Ovary (tissue), 9 donors: ENCODE measurements around the gene TUBB4B. TPM values are rescaled to one million over a fixed set of nuclear protein-coding genes. Genes with fewer than 3 reads are reported as not detected.

Source experiments
- DNase-seq, 5 donors: peaks; one replicate each; pipeline ENCODE4 v3.0.0-alpha.2; 2019 to 2020
- H3K27ac ChIP-seq, 2 donors: fragments of 200-600 bp; one replicate each; pipeline versions ENCODE4 v1.5.1 to v1.8.0; 2019 to 2022
- H3K27me3 ChIP-seq: fragments of 200-600 bp; one replicate; pipeline ENCODE4 v1.8.0; 2022
- H3K36me3 ChIP-seq: fragments of 200-600 bp; sonication (generic); one replicate; pipeline ENCODE4 v1.5.1; 2019
- H3K4me1 ChIP-seq: one replicate; pipeline ENCODE4 v1.8.1; 2013; ENCODE audit warnings: mild to moderate bottlenecking, moderate library complexity; ENCODE audit not compliant: insufficient read depth
- H3K4me3 ChIP-seq: fragments of 200-600 bp; sonication (generic); one replicate; pipeline ENCODE4 v1.5.1; 2017
- H3K9me3 ChIP-seq, 2 donors: fragments of 200-600 bp in 1 of 2; sonication (generic) in 1 of 2; one replicate each; pipeline versions ENCODE4 v1.5.1 to v1.8.1; 2013 to 2019; ENCODE audit warnings: mild to moderate bottlenecking in 1 of 2, moderate library complexity in 1 of 2
- EP300 ChIP-seq: sonication (generic); formaldehyde crosslinking; IDR thresholded peaks from one replicate; pipeline ENCODE4 v1.6.1; 2017; ENCODE audit warnings: antibody characterized with exemption
- POLR2A ChIP-seq: fragments of 450-650 bp; IDR thresholded peaks from one replicate; pipeline ENCODE4 v1.6.1; 2017; ENCODE audit warnings: antibody characterized with exemption, mild to moderate bottlenecking, moderate library complexity
- whole genome bisulfite sequencing, 3 donors: extraction: QIAGEN DNeasy Blood & Tissue Kit in 1 of 3; methylation state at CpG; one replicate each; pipeline versions ENCODE4 v1.1.5 to v1.1.7; 2013 to 2017; 5-methylcytosine and 5-hydroxymethylcytosine counted together
- intact Hi-C, 4 donors: fragments of 100-400 bp; cut with DNase I; formaldehyde crosslinking; loops; one replicate each; pipeline versions ENCODE4 v1.11.0 to v1.15.1; 2022 to 2023
- polyA plus RNA-seq, 2 donors: library from polyadenylated mRNA; stranded (reverse); fragments of 200-250 nt in 1 of 2; fragments of 350-450 nt in 1 of 2; fragmentation: Illumina TruSeq in 1 of 2; extraction: RNeasy Lipid Tissue Mini Kit (QIAGEN cat#74804) in 1 of 2; gene quantifications; one replicate each; pipeline ENCODE4 v1.2.3, GENCODE V29; 2013 to 2014
- total RNA-seq, 7 donors: library from RNA; depleted of rRNA in 2 of 7; stranded (reverse); fragments of >200 nt in 2 of 7; fragmentation: NEBNext Ultra II Directional in 3 of 7; extraction: Animal tissue kit (Norgen Biotek cat#: 25700) in 3 of 7; gene quantifications; one replicate each; pipeline versions ENCODE4 v1.1.0 to v1.2.4, GENCODE V29; 2016 to 2023
- TF ChIP-seq, protein P1 (sequence below), 3 donors: fragments of 450-650 bp in 2 of 3; fragments of 200-600 bp in 1 of 3; IDR thresholded peaks; one replicate each; pipeline versions ENCODE4 v1.5.1 to v1.8.0; 2016 to 2022; ENCODE audit warnings: antibody characterized with exemption in 3 of 3, mild to moderate bottlenecking in 1 of 3
- donor health status: DM: no; HTN: no; CAD: no; lungs with moderate emphysema.
- donor health status: DM: no; HTN: no; CAD: no.
- donor health status: Bipolar disorder and iron deficiency.
- donor health status: DM: yes; HTN: yes; CAD: no.
- donor health status: DM: no; HTN: no; CAD: no.
- donor health status: DM: yes; HTN: yes; CAD: no.

TUBB4B gene
- total and polyA plus RNA-seq, 9 donors, result 62.8 to 234 (median 135) TPM

DNA sequence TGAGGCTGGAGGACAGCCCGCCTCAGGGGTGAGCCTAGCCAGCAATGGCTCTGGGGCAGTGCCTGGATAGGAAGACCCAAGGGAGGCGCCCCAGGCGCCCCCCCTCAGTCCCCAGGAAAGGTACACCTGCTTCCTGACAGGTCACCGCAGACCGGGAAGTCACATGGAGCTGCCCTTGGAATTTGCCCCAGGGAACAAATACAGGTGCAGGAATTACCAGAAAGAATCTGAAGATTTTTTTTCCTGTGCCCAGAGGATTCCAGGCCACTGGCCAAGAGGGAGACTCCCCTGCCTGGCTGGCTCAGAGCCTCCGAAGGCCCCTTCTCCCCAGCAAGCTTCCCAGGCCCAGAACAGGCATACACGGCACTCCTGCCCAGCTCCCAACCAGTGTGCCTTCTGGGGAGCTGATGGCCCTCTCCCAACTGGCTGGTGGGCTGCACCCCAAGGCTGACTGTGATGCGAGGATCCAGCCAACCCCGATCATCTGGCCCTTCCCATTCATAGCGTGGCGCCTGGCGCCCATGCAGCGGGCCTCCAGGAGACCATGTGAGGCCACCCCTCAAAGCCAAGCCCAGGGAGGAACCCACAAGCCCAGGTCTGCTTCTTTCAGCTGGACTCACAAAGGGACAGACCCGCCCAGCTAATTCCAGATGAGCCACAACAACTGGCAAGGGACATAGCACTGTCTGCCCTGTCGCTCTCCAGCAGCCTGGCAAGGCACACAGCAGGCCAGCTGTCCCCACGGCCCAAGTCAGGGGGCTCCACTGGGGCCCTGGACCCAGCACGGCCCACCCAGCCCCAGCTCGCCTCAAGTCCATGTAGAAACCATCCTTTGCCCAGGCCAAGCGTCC, 42.8 kb upstream of the TUBB4B start:
- intact Hi-C loops, result no loop called here
- TF ChIP-seq EP300 (no peak), POLR2A (no peak)
- TF ChIP-seq, protein P1, sequence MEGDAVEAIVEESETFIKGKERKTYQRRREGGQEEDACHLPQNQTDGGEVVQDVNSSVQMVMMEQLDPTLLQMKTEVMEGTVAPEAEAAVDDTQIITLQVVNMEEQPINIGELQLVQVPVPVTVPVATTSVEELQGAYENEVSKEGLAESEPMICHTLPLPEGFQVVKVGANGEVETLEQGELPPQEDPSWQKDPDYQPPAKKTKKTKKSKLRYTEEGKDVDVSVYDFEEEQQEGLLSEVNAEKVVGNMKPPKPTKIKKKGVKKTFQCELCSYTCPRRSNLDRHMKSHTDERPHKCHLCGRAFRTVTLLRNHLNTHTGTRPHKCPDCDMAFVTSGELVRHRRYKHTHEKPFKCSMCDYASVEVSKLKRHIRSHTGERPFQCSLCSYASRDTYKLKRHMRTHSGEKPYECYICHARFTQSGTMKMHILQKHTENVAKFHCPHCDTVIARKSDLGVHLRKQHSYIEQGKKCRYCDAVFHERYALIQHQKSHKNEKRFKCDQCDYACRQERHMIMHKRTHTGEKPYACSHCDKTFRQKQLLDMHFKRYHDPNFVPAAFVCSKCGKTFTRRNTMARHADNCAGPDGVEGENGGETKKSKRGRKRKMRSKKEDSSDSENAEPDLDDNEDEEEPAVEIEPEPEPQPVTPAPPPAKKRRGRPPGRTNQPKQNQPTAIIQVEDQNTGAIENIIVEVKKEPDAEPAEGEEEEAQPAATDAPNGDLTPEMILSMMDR (IDR thresholded peaks at IDR 0.05), result no peak
- WGBS, 3 donors, result 73 to 82% (median 79%) methylated on average over 12 to 19 of the region's 19 CpGs
- no peak for DNase-seq
- no peak overlapping the region for H3K4me3 ChIP-seq
- H3K9me3 ChIP-seq, result no peaks in the 10 kb centered on the region
- H3K4me1 ChIP-seq, result peaks cover 9% of the 10 kb centered on the region
- H3K27ac ChIP-seq, result no peak overlapping the region
- no peaks in the 10 kb centered on the region for H3K27me3 ChIP-seq
- H3K36me3 ChIP-seq, result no peaks in the 10 kb centered on the region

DNA sequence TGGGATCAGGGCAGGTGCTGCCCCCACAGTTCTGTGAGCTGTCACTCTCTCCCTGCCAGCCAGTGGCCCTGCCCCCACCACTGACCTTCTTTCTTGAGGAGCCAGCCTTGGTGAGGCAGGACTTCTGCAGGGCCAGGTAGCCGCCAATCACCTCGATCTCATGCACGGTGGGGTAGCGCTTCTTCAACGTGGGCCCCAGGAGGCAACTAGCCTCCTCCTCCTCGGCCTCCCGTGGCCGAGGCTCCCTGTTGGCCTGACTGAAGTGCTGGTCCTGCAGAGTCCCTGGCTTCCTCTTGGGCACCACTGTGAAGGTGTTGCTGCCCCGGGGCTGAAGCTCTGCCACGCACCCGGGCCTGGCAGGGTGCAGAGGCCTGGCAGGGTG, 42.2 kb upstream of the TUBB4B start:
- no peak overlapping the region for H3K4me3 ChIP-seq

DNA sequence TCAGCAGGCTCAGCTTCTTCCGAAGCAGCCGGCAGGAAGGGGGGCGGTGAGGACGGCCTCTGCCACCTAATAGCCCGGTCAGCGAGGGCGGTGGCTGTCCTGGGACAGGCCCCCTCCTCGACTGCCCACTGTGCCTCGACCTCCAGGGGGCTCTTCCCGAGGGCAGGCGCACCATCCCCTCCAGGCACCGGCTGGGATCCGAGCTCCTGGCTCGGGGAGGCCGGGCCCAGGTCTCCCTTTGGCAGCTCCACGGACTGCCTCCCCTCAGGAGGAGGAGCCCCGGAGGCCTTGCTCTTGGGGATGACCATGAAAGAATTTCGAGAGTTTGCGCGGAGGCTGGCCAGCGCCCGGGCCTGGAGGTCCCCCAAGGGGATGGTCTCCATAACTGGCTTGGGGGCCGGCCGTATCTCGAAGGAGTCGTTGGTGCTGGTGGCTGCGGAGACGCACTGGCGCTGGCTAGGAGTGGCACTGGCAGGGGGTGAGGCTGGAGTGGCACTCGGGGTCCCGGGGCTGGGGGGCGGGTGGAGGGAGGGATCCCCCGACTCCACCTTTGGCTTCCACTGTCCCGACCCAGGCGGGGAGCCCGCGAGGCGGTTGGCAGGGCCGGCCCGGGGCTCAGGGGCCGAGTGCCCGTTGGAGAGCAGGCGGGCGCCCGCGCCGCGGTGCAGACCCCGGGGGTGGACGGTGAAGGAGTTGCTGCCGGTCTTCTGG, 41.5 kb upstream of the TUBB4B start:
- H3K4me1 ChIP-seq, result peaks cover 17% of the 10 kb centered on the region
- no peaks in the 10 kb centered on the region for H3K36me3 ChIP-seq
- intact Hi-C loops, result no loop called here
- no peak overlapping the region for H3K27ac ChIP-seq
- no peaks in the 10 kb centered on the region for H3K27me3 ChIP-seq
- H3K9me3 ChIP-seq, result no peaks in the 10 kb centered on the region
- DNase-seq, result peak in 1 of 5 donors; percentile 43
- TF ChIP-seq POLR2A, result no peak
- TF ChIP-seq EP300, result no peak
- TF ChIP-seq, protein P1 (IDR thresholded peaks at IDR 0.05), result no peak
- 3 to 6% (median 4%) methylated on average over 33 to 51 of the region's 51 CpGs for WGBS, 3 donors
- peak overlapping the region; percentile 40 for H3K4me3 ChIP-seq

More for the DNA sequence above, 42.2 kb upstream of the TUBB4B start:
- 67 to 78% (median 68%) methylated on average over 11 of the region's 11 CpGs for WGBS, 3 donors
- H3K9me3 ChIP-seq, result no peaks in the 10 kb centered on the region
- peaks cover 11% of the 10 kb centered on the region for H3K4me1 ChIP-seq
- TF ChIP-seq EP300, result no peak
- H3K36me3 ChIP-seq, result no peaks in the 10 kb centered on the region
- intact Hi-C loops, result no loop called here
- no peaks in the 10 kb centered on the region for H3K27me3 ChIP-seq
- no peak overlapping the region for H3K27ac ChIP-seq
- DNase-seq, result no peak

DNA sequence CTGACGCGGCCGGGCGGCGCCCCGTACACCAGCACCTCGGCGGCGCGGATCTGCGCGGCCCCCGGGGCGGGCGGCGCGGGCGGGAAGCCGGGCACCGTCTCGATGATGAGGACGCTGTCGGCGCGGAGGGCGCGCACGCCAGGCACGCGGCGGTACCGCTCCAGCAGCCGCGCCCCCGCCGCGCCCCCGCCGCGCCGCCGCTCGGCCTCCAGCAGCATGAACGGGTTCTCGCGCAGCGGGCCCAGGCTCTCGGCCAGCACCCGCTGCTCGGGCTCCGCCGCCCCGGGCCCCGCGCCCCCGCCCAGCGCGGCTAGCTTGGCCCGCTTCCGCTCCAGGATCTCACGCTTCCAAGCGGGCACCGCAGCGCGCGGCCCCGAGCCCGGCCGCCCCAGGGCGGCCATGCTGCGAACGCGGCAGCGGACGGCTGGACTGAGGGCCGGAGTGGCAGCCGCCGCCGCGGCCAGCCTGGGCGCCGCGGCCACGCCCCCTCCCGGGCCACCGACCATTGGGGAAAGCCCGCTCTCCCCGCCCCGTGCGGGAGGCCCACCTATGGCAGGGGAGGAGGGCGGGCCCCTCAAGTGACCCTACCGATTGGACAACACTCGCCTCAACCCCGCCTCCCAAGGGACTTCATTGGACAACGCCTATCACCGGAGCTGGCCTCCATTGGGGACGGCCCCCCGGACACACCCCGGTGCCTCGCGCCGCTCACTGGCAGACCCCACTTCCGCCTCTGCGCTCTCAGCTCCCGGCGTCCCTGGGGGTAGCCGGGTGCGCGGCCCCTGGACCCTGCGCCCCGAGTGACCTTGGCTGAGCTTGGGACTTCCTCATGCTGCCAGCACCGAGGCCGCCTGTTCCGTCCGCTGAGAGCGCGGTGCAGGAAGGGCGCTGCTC, 40.5 kb upstream of the TUBB4B start, which contains the start of gene TPRN:
TPRN (minus strand) TSS at position 431 of the 894 bp plus-strand sequence; CDS start at position 401, 30 bp downstream.
- Histone ChIP-seq H3K4me3 (peak within 1 kb of the TSS; percentile 62), H3K27ac (peak within 1 kb of the TSS in 1 of 2 donors; percentile 54), H3K27me3 (no peaks in the 10 kb centered on the region), H3K36me3 (no peaks in the 10 kb centered on the region), H3K9me3 (no peaks in the 10 kb centered on the region), H3K4me1 (peaks cover 21% of the 10 kb centered on the region)
- peak; percentile 99 to 100 (median 99) for DNase-seq
- TF ChIP-seq POLR2A (peak; percentile 71), EP300 (no peak)
- TF ChIP-seq, protein P1 (IDR thresholded peaks at IDR 0.05), result peak in 1 of 3 donors; percentile 24
- WGBS, 3 donors, result 0 to 1% (median 1%) methylated on average over 32 to 118 of the region's 118 CpGs
- intact Hi-C loops, result no loop called here
